Mucosa of stomach (tissue), 1 donor: ENCODE results near the gene PPARD.

Experiments used
- H3K27me3 ChIP-seq: one replicate; pipeline ENCODE4 v1.7.0; 2013; ENCODE audit warnings: mild to moderate bottlenecking, low read length; ENCODE audit not compliant: control insufficient read depth, insufficient read depth
- H3K36me3 ChIP-seq: one replicate; pipeline ENCODE4 v1.7.0; 2013; ENCODE audit warnings: low read length; ENCODE audit not compliant: control insufficient read depth, insufficient read depth
- H3K4me1 ChIP-seq: one replicate; pipeline ENCODE4 v1.7.0; 2013; ENCODE audit warnings: mild to moderate bottlenecking, low read length; ENCODE audit not compliant: control insufficient read depth, insufficient read depth
- H3K4me3 ChIP-seq: one replicate; pipeline ENCODE4 v1.7.0; 2013; ENCODE audit warnings: low read length
- H3K9ac ChIP-seq: one replicate; pipeline ENCODE4 v1.7.0; 2013; ENCODE audit warnings: mild to moderate bottlenecking, low read length, moderate library complexity
- H3K9me3 ChIP-seq: one replicate; pipeline ENCODE4 v1.7.0; 2013; ENCODE audit warnings: mild to moderate bottlenecking, low read length, moderate library complexity; ENCODE audit not compliant: control insufficient read depth
- donor health status: Pancreatic carcinoma.

PPARD gene

GRCh38 chr6:35474942-35475570, 132.7 kb downstream of the PPARD start:
- no peak overlapping the region for H3K4me3 ChIP-seq
- H3K9me3 ChIP-seq = no peaks in the 10 kb centered on the region
- no peaks in the 10 kb centered on the region for H3K27me3 ChIP-seq
- H3K4me1 ChIP-seq = peaks cover 17% of the 10 kb centered on the region
- no peak overlapping the region for H3K9ac ChIP-seq
- H3K36me3 ChIP-seq = peaks cover 5% of the 10 kb centered on the region

- Histone ChIP-seq H3K4me1 (peaks cover 12% of the 10 kb centered on the region), H3K9ac (no peak overlapping the region), H3K36me3 (peaks cover 5% of the 10 kb centered on the region), H3K27me3 (no peaks in the 10 kb centered on the region), H3K4me3 (no peak overlapping the region), H3K9me3 (no peaks in the 10 kb centered on the region)
Measured at GRCh38 chr6:35475573-35475972, 133.2 kb downstream of the PPARD start.

GRCh38 chr6:35476004-35476403, 133.6 kb downstream of the PPARD start:
- H3K4me1 ChIP-seq = peaks cover 7% of the 10 kb centered on the region
- H3K4me3 ChIP-seq = no peak overlapping the region
- H3K9me3 ChIP-seq = no peaks in the 10 kb centered on the region
- H3K36me3 ChIP-seq = peaks cover 5% of the 10 kb centered on the region
- no peaks in the 10 kb centered on the region for H3K27me3 ChIP-seq
- H3K9ac ChIP-seq = no peak overlapping the region

DNA sequence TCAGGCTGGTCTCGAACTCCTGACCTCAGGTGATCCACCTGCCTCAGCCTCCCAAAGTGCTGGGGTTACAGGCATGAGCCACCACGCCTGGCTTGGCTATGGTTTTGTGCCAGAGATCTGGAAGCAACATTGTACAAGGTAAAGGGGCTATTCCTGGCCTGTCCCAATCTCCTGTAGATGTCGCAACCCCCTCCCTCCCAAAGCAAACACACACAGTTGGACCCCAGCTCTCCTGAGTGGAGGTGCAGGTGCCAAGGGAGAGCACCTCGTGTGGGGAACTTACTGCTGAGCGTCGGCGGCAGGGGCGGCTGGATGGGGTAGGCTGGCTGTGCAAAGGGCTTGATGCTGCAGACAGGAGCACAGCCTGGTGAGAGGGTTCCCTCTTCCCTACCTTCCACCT, 134.7 kb downstream of the PPARD start:
- no peak overlapping the region for H3K9ac ChIP-seq
- H3K27me3 ChIP-seq = no peaks in the 10 kb centered on the region
- peaks cover 6% of the 10 kb centered on the region for H3K4me1 ChIP-seq
- H3K4me3 ChIP-seq = no peak overlapping the region
- peaks cover 5% of the 10 kb centered on the region for H3K36me3 ChIP-seq
- H3K9me3 ChIP-seq = no peaks in the 10 kb centered on the region
